BE2C (cell line): ENCODE measurements around the gene INO80D.

Source experiments
- DNase-seq: peaks from one replicate; pipeline ENCODE4 v3.0.0-alpha.2; 2020
- H3K27me3 ChIP-seq: fragments of 250-450 bp; sonication (Bioruptor Pico); 2 replicates; pipeline ENCODE4 v1.5.1; 2020; ENCODE audit warnings: mild to moderate bottlenecking
- H3K36me3 ChIP-seq: fragments of 250-450 bp; sonication (Bioruptor Pico); 2 replicates; pipeline ENCODE4 v1.5.1; 2020; ENCODE audit warnings: mild to moderate bottlenecking
- H3K4me1 ChIP-seq: fragments of 250-450 bp; sonication (Bioruptor Pico); 2 replicates; pipeline ENCODE4 v1.5.1; 2020
- H3K4me3 ChIP-seq: 2 replicates; pipeline ENCODE4 v1.5.1; 2011; ENCODE audit warnings: low read depth, low read length
- H3K9me3 ChIP-seq: fragments of 250-450 bp; sonication (Bioruptor Pico); 2 replicates; pipeline ENCODE4 v1.5.1; 2020
- TF ChIP-seq, protein P1 (sequence below): IDR thresholded peaks from 2 replicates; pipeline ENCODE4 v1.5.1; 2012; ENCODE audit warnings: mild to moderate bottlenecking, low read depth, low read length

Gene INO80D

GRCh38 chr2:205964111-205964761 is 121.7 kb downstream of the INO80D start:
- H3K36me3 ChIP-seq: no peaks in the 10 kb centered on the region
- DNase-seq: no peak
- no peaks in the 10 kb centered on the region for H3K4me1 ChIP-seq
- TF ChIP-seq, protein P1, sequence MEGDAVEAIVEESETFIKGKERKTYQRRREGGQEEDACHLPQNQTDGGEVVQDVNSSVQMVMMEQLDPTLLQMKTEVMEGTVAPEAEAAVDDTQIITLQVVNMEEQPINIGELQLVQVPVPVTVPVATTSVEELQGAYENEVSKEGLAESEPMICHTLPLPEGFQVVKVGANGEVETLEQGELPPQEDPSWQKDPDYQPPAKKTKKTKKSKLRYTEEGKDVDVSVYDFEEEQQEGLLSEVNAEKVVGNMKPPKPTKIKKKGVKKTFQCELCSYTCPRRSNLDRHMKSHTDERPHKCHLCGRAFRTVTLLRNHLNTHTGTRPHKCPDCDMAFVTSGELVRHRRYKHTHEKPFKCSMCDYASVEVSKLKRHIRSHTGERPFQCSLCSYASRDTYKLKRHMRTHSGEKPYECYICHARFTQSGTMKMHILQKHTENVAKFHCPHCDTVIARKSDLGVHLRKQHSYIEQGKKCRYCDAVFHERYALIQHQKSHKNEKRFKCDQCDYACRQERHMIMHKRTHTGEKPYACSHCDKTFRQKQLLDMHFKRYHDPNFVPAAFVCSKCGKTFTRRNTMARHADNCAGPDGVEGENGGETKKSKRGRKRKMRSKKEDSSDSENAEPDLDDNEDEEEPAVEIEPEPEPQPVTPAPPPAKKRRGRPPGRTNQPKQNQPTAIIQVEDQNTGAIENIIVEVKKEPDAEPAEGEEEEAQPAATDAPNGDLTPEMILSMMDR: no peak
- no peak overlapping the region for H3K4me3 ChIP-seq
- H3K9me3 ChIP-seq: no peaks in the 10 kb centered on the region
- H3K27me3 ChIP-seq: no peaks in the 10 kb centered on the region

DNA sequence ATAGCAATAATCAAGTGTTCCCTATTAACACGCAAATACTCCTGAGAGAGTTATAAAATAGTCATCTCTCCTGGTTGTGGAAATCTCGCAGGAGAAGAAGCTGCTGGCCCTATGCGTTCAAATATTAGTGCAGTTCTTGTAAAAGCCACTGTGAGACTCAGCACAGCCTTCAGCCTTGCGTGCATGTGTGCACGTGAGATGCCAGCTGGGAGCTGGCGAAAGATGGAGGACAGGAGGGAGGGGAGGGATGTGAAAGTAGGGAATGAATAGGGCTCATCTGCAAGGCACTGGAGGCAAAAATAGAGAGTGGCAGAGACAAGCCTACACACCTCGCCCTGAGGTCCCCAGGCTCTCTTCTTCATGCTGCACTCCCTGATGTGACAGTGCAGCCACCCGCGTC is 126.5 kb downstream of the INO80D start:
- no peaks in the 10 kb centered on the region for H3K27me3 ChIP-seq
- H3K4me1 ChIP-seq: no peaks in the 10 kb centered on the region
- TF ChIP-seq, protein P1: no peak
- no peak for DNase-seq
- no peaks in the 10 kb centered on the region for H3K36me3 ChIP-seq
- H3K4me3 ChIP-seq: no peak overlapping the region
- no peaks in the 10 kb centered on the region for H3K9me3 ChIP-seq

GRCh38 chr2:205957452-205958154 is 128.4 kb downstream of the INO80D start:
- Histone ChIP-seq H3K27me3 (no peaks in the 10 kb centered on the region), H3K4me3 (no peak overlapping the region), H3K4me1 (no peaks in the 10 kb centered on the region), H3K9me3 (no peaks in the 10 kb centered on the region), H3K36me3 (no peaks in the 10 kb centered on the region)
- TF ChIP-seq, protein P1: no peak
- DNase-seq: no peak

GRCh38 chr2:205954707-205955106 is 131.3 kb downstream of the INO80D start:
- Histone ChIP-seq H3K27me3 (no peaks in the 10 kb centered on the region), H3K4me1 (no peaks in the 10 kb centered on the region), H3K4me3 (no peak overlapping the region), H3K36me3 (no peaks in the 10 kb centered on the region), H3K9me3 (no peaks in the 10 kb centered on the region)
- DNase-seq: no peak
- TF ChIP-seq, protein P1: no peak

GRCh38 chr2:205952282-205952681 is 133.7 kb downstream of the INO80D start:
- DNase-seq: no peak
- TF ChIP-seq, protein P1: no peak
- no peak overlapping the region for H3K4me3 ChIP-seq
- no peaks in the 10 kb centered on the region for H3K36me3 ChIP-seq
- H3K4me1 ChIP-seq: no peaks in the 10 kb centered on the region
- H3K9me3 ChIP-seq: no peaks in the 10 kb centered on the region
- H3K27me3 ChIP-seq: no peaks in the 10 kb centered on the region

DNA sequence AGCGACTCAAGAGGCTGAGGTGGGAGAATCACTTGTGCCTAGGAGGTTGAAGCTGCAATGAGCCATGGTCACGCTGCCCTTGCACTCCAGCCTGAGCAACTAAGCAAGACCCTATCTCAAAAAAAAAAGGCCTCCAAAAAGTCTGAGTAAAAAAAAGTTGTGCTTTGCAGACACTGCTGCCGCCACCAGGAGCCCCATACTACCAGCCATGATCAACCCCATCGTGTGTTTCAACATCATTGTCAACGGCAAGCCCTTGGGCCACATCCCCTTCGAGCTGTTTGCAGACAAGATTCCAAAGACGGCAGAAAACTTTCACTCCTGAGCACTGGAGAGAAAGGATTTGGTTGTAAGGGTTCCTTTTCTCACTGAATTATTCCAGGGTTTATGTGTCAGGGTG is 137.1 kb downstream of the INO80D start:
- no peak overlapping the region for H3K4me3 ChIP-seq
- no peaks in the 10 kb centered on the region for H3K27me3 ChIP-seq
- H3K4me1 ChIP-seq: no peaks in the 10 kb centered on the region
- DNase-seq: no peak
- TF ChIP-seq, protein P1: no peak
- no peaks in the 10 kb centered on the region for H3K36me3 ChIP-seq
- no peaks in the 10 kb centered on the region for H3K9me3 ChIP-seq
